Activated CD8-positive, alpha-beta memory T cell treated with anti-CD3 and anti-CD28 coated beads for 24 hours (primary cell): ENCODE data around the gene AP1S1.
"Not testable (repeated sequence)": the region's sequence is repeated elsewhere in the genome, so short reads cannot be mapped to it uniquely, and the experiment has no call there.

Experiments used
- DNase-seq: peaks from one replicate; pipeline ENCODE4 v3.0.0-alpha.2; 2020

Gene AP1S1

GRCh38 chr7:101125989-101126650 is 28.2 kb upstream of the AP1S1 start:
- no peak for DNase-seq

- DNase-seq = peak; percentile 73
These were observed 27.4 kb upstream of the AP1S1 start, which contains the start of gene SERPINE1 for GRCh38 chr7:101126651-101127459. TSS of gene SERPINE1 (plus strand) at chr7:101127104. CDS start at chr7:101128394, 1,290 bp downstream.

GRCh38 chr7:101127460-101128039 is 26.7 kb upstream of the AP1S1 start:
- DNase-seq = no peak

- DNase-seq = no peak
These were observed 26.0 kb upstream of the AP1S1 start for GRCh38 chr7:101128040-101128834.

GRCh38 chr7:101129603-101130117 is 24.6 kb upstream of the AP1S1 start:
- no peak for DNase-seq

GRCh38 chr7:101132626-101133600 is 21.4 kb upstream of the AP1S1 start:
- DNase-seq = not testable (repeated sequence)

- no peak for DNase-seq
These were observed 20.5 kb upstream of the AP1S1 start for GRCh38 chr7:101133621-101134398.

- no peak for DNase-seq
These were observed 19.8 kb upstream of the AP1S1 start for GRCh38 chr7:101134399-101134980.

GRCh38 chr7:101137651-101138212 is 16.5 kb upstream of the AP1S1 start:
- DNase-seq = no peak

GRCh38 chr7:101138213-101138870 is 15.9 kb upstream of the AP1S1 start:
- DNase-seq = peak; percentile 90

- no peak for DNase-seq
These were observed 14.0 kb upstream of the AP1S1 start for GRCh38 chr7:101140339-101140699.

- no peak for DNase-seq
These were observed 13.4 kb upstream of the AP1S1 start for GRCh38 chr7:101140746-101141382.

- DNase-seq = no peak
These were observed 2.2 kb upstream of the AP1S1 start for GRCh38 chr7:101151908-101152651.

GRCh38 chr7:101154693-101155102 is 422 bp downstream of the AP1S1 start:
- DNase-seq = no peak

GRCh38 chr7:101155303-101155702 is 1.0 kb downstream of the AP1S1 start:
- no peak for DNase-seq

GRCh38 chr7:101156277-101156676 is 2.0 kb downstream of the AP1S1 start:
- no peak for DNase-seq

GRCh38 chr7:101156866-101157589 is 2.8 kb downstream of the AP1S1 start:
- DNase-seq = no peak
